Memory B cell (primary cell): ENCODE measurements around the gene PRELP.
A peak's percentile ranks its signal among the peaks of the same experiment; 100 is the strongest.

Experiments used
- ATAC-seq: fragments of 150-1000 bp; cut with Tn5 transposase; 2 replicates; pipeline ENCODE4 v1.10.0; 2021; ENCODE audit warnings: low read depth, mild to moderate bottlenecking, moderate library complexity
- DNase-seq, 2 donors: peaks; one replicate each; pipeline ENCODE4 v3.0.0; 2022; ENCODE audit warnings: low spot score in 2 of 2
- H3K27ac Mint-ChIP-seq: one replicate; pipeline ENCODE4 v1.8.0; 2022; ENCODE audit warnings: mild to moderate bottlenecking, moderate library complexity, mixed read lengths
- H3K27me3 Mint-ChIP-seq: one replicate; pipeline ENCODE4 v1.8.0; 2022; ENCODE audit warnings: mixed read lengths
- H3K36me3 Mint-ChIP-seq: one replicate; pipeline ENCODE4 v1.8.0; 2022; ENCODE audit warnings: mild to moderate bottlenecking, mixed read lengths
- H3K4me1 Mint-ChIP-seq: one replicate; pipeline ENCODE4 v1.8.0; 2022; ENCODE audit warnings: mixed read lengths
- H3K4me3 Mint-ChIP-seq: one replicate; pipeline ENCODE4 v1.8.0; 2022; ENCODE audit warnings: mild to moderate bottlenecking, moderate library complexity, mixed read lengths
- H3K9me3 Mint-ChIP-seq: one replicate; pipeline ENCODE4 v1.8.0; 2022; ENCODE audit warnings: mixed read lengths

The PRELP gene

GRCh38 chr1:203495845-203496244 lies 20.2 kb downstream of the PRELP start:
- peaks cover 13% of the 10 kb centered on the region for H3K27me3 Mint-ChIP-seq
- H3K36me3 Mint-ChIP-seq = no peaks in the 10 kb centered on the region
- H3K27ac Mint-ChIP-seq = no peak overlapping the region

GRCh38 chr1:203497269-203497777 lies 21.7 kb downstream of the PRELP start:
- Mint-ChIP-seq H3K27me3 (peaks cover 12% of the 10 kb centered on the region), H3K4me3 (no peak overlapping the region), H3K27ac (no peak overlapping the region), H3K4me1 (no peaks in the 10 kb centered on the region), H3K9me3 (no peaks in the 10 kb centered on the region), H3K36me3 (no peaks in the 10 kb centered on the region)
- no peak for DNase-seq
- no peak for ATAC-seq

More at GRCh38 chr1:203495845-203496244, 20.2 kb downstream of the PRELP start:
- ATAC-seq (no peak), DNase-seq (no peak)
- Mint-ChIP-seq H3K9me3 (no peaks in the 10 kb centered on the region), H3K4me1 (no peaks in the 10 kb centered on the region), H3K4me3 (no peak overlapping the region)

- H3K4me3 Mint-ChIP-seq = no peak overlapping the region
- no peak for ATAC-seq
- H3K9me3 Mint-ChIP-seq = no peaks in the 10 kb centered on the region
- no peak overlapping the region for H3K27ac Mint-ChIP-seq
- H3K36me3 Mint-ChIP-seq = no peaks in the 10 kb centered on the region
- H3K27me3 Mint-ChIP-seq = peaks cover 13% of the 10 kb centered on the region
- H3K4me1 Mint-ChIP-seq = peaks cover 3% of the 10 kb centered on the region
- no peak for DNase-seq
Observed at GRCh38 chr1:203499643-203500278, 24.2 kb downstream of the PRELP start.

- H3K36me3 Mint-ChIP-seq = no peaks in the 10 kb centered on the region
- peaks cover 13% of the 10 kb centered on the region for H3K27me3 Mint-ChIP-seq
- H3K9me3 Mint-ChIP-seq = no peaks in the 10 kb centered on the region
- ATAC-seq (no peak), DNase-seq (no peak)
- no peak overlapping the region for H3K4me3 Mint-ChIP-seq
- H3K27ac Mint-ChIP-seq = no peak overlapping the region
- H3K4me1 Mint-ChIP-seq = peaks cover 4% of the 10 kb centered on the region
Observed at GRCh38 chr1:203500279-203500678, 24.7 kb downstream of the PRELP start.

- no peak overlapping the region for H3K27ac Mint-ChIP-seq
- H3K4me1 Mint-ChIP-seq = peaks cover 4% of the 10 kb centered on the region
- DNase-seq = no peak
- H3K36me3 Mint-ChIP-seq = no peaks in the 10 kb centered on the region
- no peak for ATAC-seq
- H3K27me3 Mint-ChIP-seq = peaks cover 5% of the 10 kb centered on the region
- no peaks in the 10 kb centered on the region for H3K9me3 Mint-ChIP-seq
- H3K4me3 Mint-ChIP-seq = no peak overlapping the region
Observed at GRCh38 chr1:203503836-203504235, 28.2 kb downstream of the PRELP start.

GRCh38 chr1:203504400-203505250 lies 29.0 kb downstream of the PRELP start:
- ATAC-seq (peak; percentile 73), DNase-seq (peak; percentile 67 to 76)
- Mint-ChIP-seq H3K9me3 (no peaks in the 10 kb centered on the region), H3K36me3 (no peaks in the 10 kb centered on the region), H3K4me1 (peaks cover 4% of the 10 kb centered on the region), H3K4me3 (no peak overlapping the region), H3K27ac (no peak overlapping the region), H3K27me3 (peaks cover 5% of the 10 kb centered on the region)

- Mint-ChIP-seq H3K4me3 (no peak overlapping the region), H3K9me3 (no peaks in the 10 kb centered on the region), H3K27ac (no peak overlapping the region), H3K4me1 (peaks cover 4% of the 10 kb centered on the region), H3K36me3 (no peaks in the 10 kb centered on the region), H3K27me3 (peaks cover 5% of the 10 kb centered on the region)
- ATAC-seq (no peak), DNase-seq (no peak)
Observed at GRCh38 chr1:203505526-203506204, 30.1 kb downstream of the PRELP start.

GRCh38 chr1:203506858-203507626 lies 31.4 kb downstream of the PRELP start:
- no peak overlapping the region for H3K27ac Mint-ChIP-seq
- no peak for DNase-seq

GRCh38 chr1:203507759-203508158 lies 32.2 kb downstream of the PRELP start:
- Mint-ChIP-seq H3K4me1 (peaks cover 6% of the 10 kb centered on the region), H3K27ac (no peak overlapping the region), H3K27me3 (peaks cover 3% of the 10 kb centered on the region), H3K36me3 (no peaks in the 10 kb centered on the region), H3K9me3 (no peaks in the 10 kb centered on the region), H3K4me3 (no peak overlapping the region)
- no peak for ATAC-seq
- DNase-seq = no peak

More at GRCh38 chr1:203506858-203507626, 31.4 kb downstream of the PRELP start:
- no peak for ATAC-seq
- H3K4me3 Mint-ChIP-seq = no peak overlapping the region
- H3K4me1 Mint-ChIP-seq = peaks cover 4% of the 10 kb centered on the region
- no peaks in the 10 kb centered on the region for H3K36me3 Mint-ChIP-seq
- no peaks in the 10 kb centered on the region for H3K9me3 Mint-ChIP-seq
- peaks cover 4% of the 10 kb centered on the region for H3K27me3 Mint-ChIP-seq

GRCh38 chr1:203508463-203509073 lies 33.0 kb downstream of the PRELP start:
- Mint-ChIP-seq H3K27me3 (peaks cover 3% of the 10 kb centered on the region), H3K4me1 (peaks cover 10% of the 10 kb centered on the region), H3K9me3 (no peaks in the 10 kb centered on the region), H3K4me3 (no peak overlapping the region), H3K27ac (no peak overlapping the region), H3K36me3 (no peaks in the 10 kb centered on the region)
- no peak for DNase-seq
- no peak for ATAC-seq

- Mint-ChIP-seq H3K4me3 (no peak overlapping the region), H3K4me1 (peaks cover 10% of the 10 kb centered on the region), H3K27ac (no peak overlapping the region), H3K9me3 (no peaks in the 10 kb centered on the region), H3K36me3 (no peaks in the 10 kb centered on the region), H3K27me3 (no peaks in the 10 kb centered on the region)
- ATAC-seq = no peak
- no peak for DNase-seq
Observed at GRCh38 chr1:203509135-203509534, 33.5 kb downstream of the PRELP start.

GRCh38 chr1:203511513-203511912 lies 35.9 kb downstream of the PRELP start:
- Mint-ChIP-seq H3K27me3 (peaks cover 5% of the 10 kb centered on the region), H3K4me1 (peaks cover 8% of the 10 kb centered on the region), H3K27ac (no peak overlapping the region), H3K4me3 (no peak overlapping the region), H3K9me3 (no peaks in the 10 kb centered on the region), H3K36me3 (no peaks in the 10 kb centered on the region)
- DNase-seq (no peak), ATAC-seq (no peak)

- no peak for DNase-seq
- Mint-ChIP-seq H3K4me3 (no peak overlapping the region), H3K27me3 (peaks cover 5% of the 10 kb centered on the region), H3K4me1 (peaks cover 8% of the 10 kb centered on the region), H3K36me3 (no peaks in the 10 kb centered on the region), H3K9me3 (no peaks in the 10 kb centered on the region), H3K27ac (no peak overlapping the region)
- no peak for ATAC-seq
Observed at GRCh38 chr1:203511930-203512329, 36.3 kb downstream of the PRELP start.
